Lung (tissue), 16 donors: Measurements from ENCODE around the gene OR52M1. TPM values are rescaled to one million over a fixed set of nuclear protein-coding genes. Genes with fewer than 3 reads are reported as not detected.

Experiments used
- ATAC-seq: fragments of 200-7000 bp; cut with Tn5 transposase; one replicate; pipeline ENCODE4 v1.9.1; 2020; ENCODE audit warnings: moderate number of reproducible peaks; ENCODE audit not compliant: insufficient read depth, low FRiP score
- DNase-seq, 3 donors: peaks; one replicate each; pipeline ENCODE4 v3.0.0-alpha.2; 2013 to 2017
- H3K27ac ChIP-seq, 2 donors: one replicate each; pipeline ENCODE4 v1.5.1; 2013; ENCODE audit warnings: mild to moderate bottlenecking in 2 of 2, moderate library complexity in 2 of 2, control low read depth in 1 of 2, inconsistent platforms in 1 of 2, low read depth in 1 of 2, low read length in 1 of 2
- H3K27me3 ChIP-seq, 3 donors: one replicate each; pipeline ENCODE4 v1.5.1; 2013; ENCODE audit warnings: low read length in 2 of 3; ENCODE audit not compliant: control insufficient read depth in 3 of 3, insufficient read depth in 3 of 3
- H3K36me3 ChIP-seq, 4 donors: one replicate each; pipeline ENCODE4 v1.5.1; 2013; ENCODE audit warnings: low read length in 4 of 4, mild to moderate bottlenecking in 1 of 4, moderate library complexity in 1 of 4; ENCODE audit not compliant: control insufficient read depth in 4 of 4, insufficient read depth in 4 of 4
- H3K4me1 ChIP-seq, 5 donors: one replicate each; pipeline ENCODE4 v1.5.1; 2013; ENCODE audit warnings: low read length in 5 of 5, mild to moderate bottlenecking in 2 of 5, moderate library complexity in 1 of 5; ENCODE audit not compliant: control insufficient read depth in 5 of 5, insufficient read depth in 5 of 5
- H3K4me3 ChIP-seq: one replicate; pipeline ENCODE4 v1.5.1; 2013; ENCODE audit warnings: mild to moderate bottlenecking, control low read depth, moderate library complexity
- H3K9ac ChIP-seq, 2 donors: one replicate each; pipeline ENCODE4 v1.5.1; 2013; ENCODE audit warnings: low read length in 2 of 2, control low read depth in 1 of 2; ENCODE audit not compliant: insufficient read depth in 1 of 2
- H3K9me3 ChIP-seq, 4 donors: one replicate each; pipeline ENCODE4 v1.5.1; 2013; ENCODE audit warnings: low read length in 3 of 4, mild to moderate bottlenecking in 1 of 4, moderate library complexity in 1 of 4; ENCODE audit not compliant: control insufficient read depth in 4 of 4, insufficient read depth in 3 of 4
- CTCF ChIP-seq: IDR thresholded peaks from 2 replicates; pipeline ENCODE4 v1.5.1; 2012; ENCODE audit warnings: mild to moderate bottlenecking; ENCODE audit errors: control extremely low read depth, extremely low read depth
- WGBS, 2 donors: extraction: QIAGEN DNeasy Blood & Tissue Kit; methylation state at CpG; one replicate each; pipeline ENCODE4 v1.1.7; 2013; 5-methylcytosine and 5-hydroxymethylcytosine counted together
- long read RNA-seq, 5 donors: transcript quantifications; one replicate each; lab custom pipeline, GENCODE V29; 2026
- polyA plus RNA-seq, 2 donors: library from polyadenylated mRNA; stranded (reverse); fragments of 200-250 nt; gene quantifications; one replicate each; pipeline ENCODE4 v1.2.1, GENCODE V29; 2013
- total RNA-seq, 2 donors: library from RNA; depleted of rRNA in 1 of 2; stranded (reverse); fragments of >200 nt in 1 of 2; gene quantifications; one replicate each; pipeline ENCODE4 v1.2.1, GENCODE V29; 2014 to 2021
- donor health status: control.
- donor health status: control.
- donor health status: Bipolar disorder and iron deficiency.
- donor health status: healthy.
- donor health status: DM: yes; HTN: yes; CAD: no.

Gene OR52M1
- total RNA-seq (not detected), polyA plus RNA-seq (not detected)
- long read RNA-seq, donor 1 = 0 reads
- long read RNA-seq, donor 2 = 0 reads
- long read RNA-seq, donor 3 = 0 reads
- long read RNA-seq, donor 4 = 0 reads
- long read RNA-seq, donor 5 = 0 reads

- 81 to 90% methylated on average over 5 of the region's 5 CpGs for WGBS, 2 donors
- H3K27ac ChIP-seq = no peak within 1 kb of the TSS
- ATAC-seq (no peak), DNase-seq (no peak)
- H3K4me1 ChIP-seq = no peaks in the 10 kb centered on the region
- no peaks in the 10 kb centered on the region for H3K27me3 ChIP-seq
- H3K9ac ChIP-seq = no peak within 1 kb of the TSS
- H3K4me3 ChIP-seq = no peak within 1 kb of the TSS
- no peaks in the 10 kb centered on the region for H3K36me3 ChIP-seq
- H3K9me3 ChIP-seq = peaks cover 0 to under 1% (median 0%) of the 10 kb centered on the region in 4 donors
- no peak for TF ChIP-seq CTCF
Measured at GRCh38 chr11:4544891-4545290, at the start of gene OR52M1. Gene OR52M1, plus strand, starts transcription at chr11:4545191. Its CDS starts 0 bp downstream, at chr11:4545191.

- H3K27ac ChIP-seq = no peak overlapping the region
- H3K9ac ChIP-seq = no peak overlapping the region
- no peaks in the 10 kb centered on the region for H3K36me3 ChIP-seq
- peaks cover 0 to 15% (median 2%) of the 10 kb centered on the region in 5 donors for H3K4me1 ChIP-seq
- 53 to 61% methylated on average over 7 of the region's 7 CpGs for WGBS, 2 donors
- no peaks in the 10 kb centered on the region for H3K9me3 ChIP-seq
- no peak overlapping the region for H3K4me3 ChIP-seq
- TF ChIP-seq CTCF = no peak
- DNase-seq (peak in 1 of 3 donors; percentile 29), ATAC-seq (no peak)
- peaks cover 0 to 15% (median 0%) of the 10 kb centered on the region in 3 donors for H3K27me3 ChIP-seq
Measured at GRCh38 chr11:4495487-4495886, 49.5 kb upstream of the OR52M1 start.

- H3K9ac ChIP-seq = peak overlapping the region in 1 of 2 donors; percentile 12
- TF ChIP-seq CTCF = no peak
- H3K4me3 ChIP-seq = no peak overlapping the region
- ATAC-seq (no peak), DNase-seq (peak in 2 of 3 donors; percentile 25 to 45)
- 51 to 56% methylated on average over 6 of the region's 6 CpGs for WGBS, 2 donors
- no peaks in the 10 kb centered on the region for H3K36me3 ChIP-seq
- H3K27ac ChIP-seq = no peak overlapping the region
- peaks cover 0 to 15% (median 0%) of the 10 kb centered on the region in 3 donors for H3K27me3 ChIP-seq
- peaks cover 0 to 15% (median 2%) of the 10 kb centered on the region in 5 donors for H3K4me1 ChIP-seq
- H3K9me3 ChIP-seq = no peaks in the 10 kb centered on the region
Measured at GRCh38 chr11:4495986-4496385, 49.0 kb upstream of the OR52M1 start.
